SK-N-SH (cell line): ENCODE data around the gene CCDC74B. TPM values are rescaled to one million over a fixed set of nuclear protein-coding genes. Genes with fewer than 3 reads are reported as not detected.

ENCODE experiments used
- CTCF ChIA-PET: fragments of 300-600, 350-600 bp; formaldehyde crosslinking; extraction: SDS; loops from one replicate; lab custom pipeline; 2021; lab: Yijun Ruan, JAX
- POLR2A ChIA-PET: fragments of 350-600 bp; sonication (Branson Sonifier 250); formaldehyde crosslinking; extraction: SDS; loops from one replicate; lab custom pipeline; 2020; ENCODE audit warnings: antibody characterized with exemption, inconsistent platforms; lab: Yijun Ruan, JAX
- DNase-seq: peaks from one replicate; pipeline ENCODE4 v3.0.0; 2012
- H2AFZ ChIP-seq: fragments of 200-600 bp; sonication (generic); 2 replicates; pipeline ENCODE4 v1.8.1; 2016; ENCODE audit warnings: antibody characterized with exemption, mild to moderate bottlenecking, low read depth
- H3F3A ChIP-seq: fragments of 200-600 bp; sonication (generic); replicated peaks from 2 replicates; pipeline ENCODE3; 2016; ENCODE audit warnings: antibody characterized with exemption, mild to moderate bottlenecking; ENCODE audit not compliant: insufficient read depth
- H3K27ac ChIP-seq, 2 experiments: fragments of 200-500 bp in 1 of 2; fragments of 200-600 bp in 1 of 2; sonication (Bioruptor generic) in 1 of 2; sonication (generic), shearing (Covaris generic) in 1 of 2; 2 replicates each; pipeline versions ENCODE4 v1.5.1 to v1.6.1; 2014 to 2016; ENCODE audit warnings: low read depth in 2 of 2, inconsistent platforms in 1 of 2, low read length in 1 of 2, mild to moderate bottlenecking in 1 of 2, mixed read lengths in 1 of 2
- H3K27me3 ChIP-seq: fragments of 200-600 bp; sonication (generic), shearing (Covaris generic); 2 replicates; pipeline ENCODE4 v1.6.1; 2016; ENCODE audit warnings: mixed run types; ENCODE audit not compliant: insufficient read depth
- H3K36me3 ChIP-seq, 2 experiments: fragments of 200-500 bp in 1 of 2; fragments of 200-600 bp in 1 of 2; sonication (Bioruptor generic) in 1 of 2; sonication (generic) in 1 of 2; replicated peaks in 1 of 2; 2 replicates each; pipeline versions ENCODE3 to v1.5.1; 2014 to 2016; ENCODE audit warnings: low read length in 1 of 2, mild to moderate bottlenecking in 1 of 2; ENCODE audit not compliant: insufficient read depth in 2 of 2, control insufficient read depth in 1 of 2
- H3K4me1 ChIP-seq, 2 experiments: fragments of 200-500 bp in 1 of 2; fragments of 200-600 bp in 1 of 2; sonication (Bioruptor generic) in 1 of 2; sonication (generic), shearing (Covaris generic) in 1 of 2; 2 replicates each; pipeline versions ENCODE4 v1.5.1 to v1.6.1; 2014 to 2016; ENCODE audit warnings: low read depth in 1 of 2, low read length in 1 of 2, mixed run types in 1 of 2; ENCODE audit not compliant: insufficient read depth in 2 of 2, control insufficient read depth in 1 of 2
- H3K4me2 ChIP-seq: fragments of 200-600 bp; sonication (generic), shearing (Covaris generic); 2 replicates; pipeline ENCODE4 v1.6.1; 2017; ENCODE audit warnings: mixed run types
- H3K4me3 ChIP-seq, 2 experiments: fragments of 200-500 bp in 1 of 2; fragments of 200-600 bp in 1 of 2; sonication (Bioruptor generic) in 1 of 2; sonication (generic), shearing (Covaris generic) in 1 of 2; 2 replicates each; pipeline versions ENCODE4 v1.5.1 to v1.8.1; 2014 to 2016; ENCODE audit warnings: low read depth in 2 of 2, inconsistent platforms in 1 of 2, low read length in 1 of 2, mild to moderate bottlenecking in 1 of 2, mixed read lengths in 1 of 2, moderate library complexity in 1 of 2
- H3K79me2 ChIP-seq: fragments of 200-600 bp; sonication (generic); 2 replicates; pipeline ENCODE4 v1.8.1; 2017; ENCODE audit warnings: mild to moderate bottlenecking; ENCODE audit not compliant: insufficient read depth
- H3K9ac ChIP-seq: fragments of 200-600 bp; sonication (generic); 2 replicates; pipeline ENCODE4 v1.6.1; 2017; ENCODE audit warnings: mixed run types
- H3K9me2 ChIP-seq: fragments of 200-600 bp; sonication (generic); 2 replicates; pipeline ENCODE4 v1.6.1; 2017; ENCODE audit warnings: mixed run types
- H3K9me3 ChIP-seq: fragments of 200-600 bp; sonication (generic); 2 replicates; pipeline ENCODE4 v1.6.1; 2017; ENCODE audit warnings: mixed run types, mild to moderate bottlenecking, moderate library complexity
- H4K20me1 ChIP-seq: fragments of 200-600 bp; sonication (generic); 2 replicates; pipeline ENCODE4 v1.6.1; 2017; ENCODE audit warnings: mild to moderate bottlenecking, mixed run types; ENCODE audit not compliant: insufficient read depth
- CHD2 ChIP-seq: fragments of 150-350 bp; IDR thresholded peaks from 2 replicates; pipeline ENCODE4 v1.6.1; 2018; ENCODE audit warnings: low read length; ENCODE audit not compliant: partially characterized antibody
- CTCF ChIP-seq: fragments of 200-600 bp; sonication (generic); IDR thresholded peaks from 2 replicates; pipeline ENCODE4 v1.6.1; 2017; ENCODE audit warnings: antibody characterized with exemption, mild to moderate bottlenecking, moderate library complexity
- ELF1 ChIP-seq: IDR thresholded peaks from 2 replicates; pipeline ENCODE4 v1.4.0; 2012
- EP300 ChIP-seq, 2 experiments: IDR thresholded peaks; 2 replicates each; pipeline versions ENCODE4 v1.4.0 to v1.6.1; 2012; ENCODE audit warnings: borderline replicate concordance in 1 of 2, low read depth in 1 of 2, low read length in 1 of 2
- EZH2phosphoT487 ChIP-seq: fragments of 200-600 bp; sonication (generic); IDR thresholded peaks from 2 replicates; pipeline ENCODE4 v1.6.1; 2017; ENCODE audit warnings: low read depth, mixed run types, mild to moderate bottlenecking, antibody characterized with exemption, moderate library complexity, borderline replicate concordance
- FOXJ3 ChIP-seq: sonication (generic); formaldehyde crosslinking; IDR thresholded peaks from 2 replicates; pipeline ENCODE4 v1.5.1; 2020; ENCODE audit warnings: mild to moderate bottlenecking, missing genetic modification reagents
- FOXM1 ChIP-seq: IDR thresholded peaks from 2 replicates; pipeline ENCODE4 v1.4.0; 2012; ENCODE audit warnings: low read depth, mild to moderate bottlenecking
- GABPA ChIP-seq: IDR thresholded peaks from 2 replicates; pipeline ENCODE4 v1.4.0; 2012; ENCODE audit warnings: low read depth, mild to moderate bottlenecking
- GATA2 ChIP-seq: sonication (generic); formaldehyde crosslinking; IDR thresholded peaks from 2 replicates; pipeline ENCODE4 v1.5.0; 2020; ENCODE audit warnings: mild to moderate bottlenecking, missing genetic modification reagents
- IRF3 ChIP-seq: fragments of 150-350 bp; IDR thresholded peaks from 2 replicates; pipeline ENCODE4 v1.6.1; 2016; ENCODE audit warnings: mild to moderate bottlenecking, low read depth, low read length
- MAX ChIP-seq: IDR thresholded peaks from 2 replicates; pipeline ENCODE4 v1.4.0; 2012; ENCODE audit warnings: low read depth
- MEF2A ChIP-seq: IDR thresholded peaks from 2 replicates; pipeline ENCODE4 v1.4.0; 2012; ENCODE audit warnings: low read depth, borderline replicate concordance
- MXI1 ChIP-seq: IDR thresholded peaks from 2 replicates; pipeline ENCODE4 v1.6.1; 2012; ENCODE audit warnings: mild to moderate bottlenecking, low read depth, low read length, improper control_type of control experiment
- POLR2AphosphoS5 ChIP-seq: IDR thresholded peaks from 2 replicates; pipeline ENCODE4 v1.6.1; 2012; ENCODE audit warnings: low read depth, low read length
- REST ChIP-seq: IDR thresholded peaks from 2 replicates; pipeline ENCODE4 v1.6.1; 2012; ENCODE audit warnings: mild to moderate bottlenecking, low read depth, low read length, moderate library complexity
- RXRA ChIP-seq: IDR thresholded peaks from 2 replicates; pipeline ENCODE4 v1.4.0; 2012; ENCODE audit warnings: low read depth, mild to moderate bottlenecking, borderline replicate concordance
- SMC3 ChIP-seq: IDR thresholded peaks from 2 replicates; pipeline ENCODE4 v1.6.1; 2012; ENCODE audit warnings: low read depth, low read length, improper control_type of control experiment
- TAF1 ChIP-seq: IDR thresholded peaks from 2 replicates; pipeline ENCODE4 v1.6.1; 2012; ENCODE audit warnings: low read depth, mild to moderate bottlenecking, low read length, moderate library complexity, borderline replicate concordance
- USF1 ChIP-seq: IDR thresholded peaks from 2 replicates; pipeline ENCODE4 v1.4.0; 2012; ENCODE audit warnings: low read depth, borderline replicate concordance
- YY1 ChIP-seq: IDR thresholded peaks from 2 replicates; pipeline ENCODE4 v1.4.0; 2012; ENCODE audit warnings: low read depth, mild to moderate bottlenecking
- ZBTB33 ChIP-seq: IDR thresholded peaks from 2 replicates; pipeline ENCODE4 v1.4.0; 2012; ENCODE audit warnings: low read depth, borderline replicate concordance
- WGBS: methylation state at CpG from one replicate; pipeline ENCODE4 v1.1.6; 2017; ENCODE audit warnings: low lambda C conversion rate; 5-methylcytosine and 5-hydroxymethylcytosine counted together
- polyA plus RNA-seq, 3 experiments: library from polyadenylated mRNA; depleted of rRNA; stranded (reverse); fragments of >200 nt; gene quantifications; 2 replicates each; pipeline ENCODE4 v1.2.3, GENCODE V29; 2012

Gene CCDC74B
- polyA plus RNA-seq, 1 of the 3 experiments (the other 2 are of a cell fraction), result 14.5 TPM

- H3K4me2 ChIP-seq, result peak overlapping the region; percentile 88
- H3K79me2 ChIP-seq, result peaks cover 51% of the 10 kb centered on the region
- H2AFZ ChIP-seq, result no peak overlapping the region
- H3K4me3 ChIP-seq, result peak overlapping the region in 1 of 2 experiments; percentile 95; a peak in 3 of 4 replicates
- no peaks in the 10 kb centered on the region for H3K9me2 ChIP-seq
- H3K27ac ChIP-seq, result peak overlapping the region in 1 of 2 experiments; percentile 92; a peak in 2 of 4 replicates
- H3K36me3 ChIP-seq, result peaks cover 0 to 6% of the 10 kb centered on the region in 2 experiments
- WGBS, result 68% methylated on average over 15 of the region's 26 CpGs
- H3K27me3 ChIP-seq, result no peaks in the 10 kb centered on the region
- H3F3A ChIP-seq, result no peaks in the 10 kb centered on the region
- CTCF ChIA-PET, result interaction anchor here (1.0 to 11.1 kb wide), 4 partner anchors 78 to 247 kb away, joined by 3 to 113 read pairs (median 3); no protein-coding TSS in a partner anchor
- H3K4me1 ChIP-seq, result peaks cover 0 to 28% of the 10 kb centered on the region in 2 experiments; a peak in 2 of 4 replicates
- TF ChIP-seq REST (no peak), MEF2A (no peak), FOXM1 (no peak), USF1 (no peak), GATA2 (CRISPR knock-in tag) (peak; percentile 75), MXI1 (0 out of 2 replicates have a peak, but pooled peaks have one; percentile 16), TAF1 (no peak), CHD2 (no peak), POLR2AphosphoS5 (no peak), GABPA (no peak), ZBTB33 (no peak), FOXJ3 (CRISPR knock-in tag) (peak; percentile 65; the same call in 1 of the 2 replicates), EP300 (IDR thresholded peaks at IDR 0.05; ENCODE audit: borderline replicate concordance in 1 of 2, low read depth in 1 of 2, low read length in 1 of 2) (no peak), SMC3 (peak; percentile 9; the same call in 1 of the 2 replicates), YY1 (no peak), EZH2phosphoT487 (no peak), IRF3 (no peak), ELF1 (no peak), MAX (no peak), CTCF (no peak), RXRA (no peak)
- TF ChIP-seq, all 33 proteins: peak for 4
- H3K9me3 ChIP-seq, result no peaks in the 10 kb centered on the region
- POLR2A ChIA-PET, result interaction anchor here (0.6 to 2.4 kb wide), 6 partner anchors 159 to 1305 kb away, joined by 3 to 14 read pairs (median 3); partner anchors contain the start of gene IMP4
- DNase-seq, result peak; percentile 76
- H3K9ac ChIP-seq, result peak overlapping the region; percentile 85
- H4K20me1 ChIP-seq, result 0 out of 2 replicates have a peak, but pooled peaks cover 2% of the 10 kb centered on the region
These were observed 38.8 kb upstream of the CCDC74B start for GRCh38 chr2:130183512-130184373.
